HUES6 (cell line): Measurements from ENCODE around the gene AFF3.

Source experiments
- H3K27ac ChIP-seq: 2 replicates; pipeline ENCODE4 v1.7.0; 2013; ENCODE audit warnings: low read depth, mild to moderate bottlenecking, low read length, inconsistent platforms
- H3K27me3 ChIP-seq: 2 replicates; pipeline ENCODE4 v1.6.1; 2013; ENCODE audit warnings: low read length; ENCODE audit not compliant: control insufficient read depth, insufficient read depth
- H3K36me3 ChIP-seq: 2 replicates; pipeline ENCODE4 v1.6.1; 2013; ENCODE audit warnings: low read length; ENCODE audit not compliant: control insufficient read depth, insufficient read depth
- H3K4me1 ChIP-seq: 2 replicates; pipeline ENCODE4 v1.6.1; 2013; ENCODE audit warnings: low read length; ENCODE audit not compliant: control insufficient read depth, insufficient read depth
- H3K4me3 ChIP-seq: 2 replicates; pipeline ENCODE4 v1.5.1; 2013; ENCODE audit warnings: low read depth, low read length
- H3K9ac ChIP-seq: one replicate; pipeline ENCODE4 v1.6.1; 2013; ENCODE audit warnings: mild to moderate bottlenecking, low read length
- H3K9me3 ChIP-seq: 2 replicates; pipeline ENCODE4 v1.6.1; 2013; ENCODE audit warnings: low read depth, low read length; ENCODE audit not compliant: control insufficient read depth, insufficient read depth

AFF3 gene

GRCh38 chr2:99879481-99879880 lies 262.9 kb downstream of the AFF3 start:
- Histone ChIP-seq H3K9me3 (no peaks in the 10 kb centered on the region), H3K27me3 (no peaks in the 10 kb centered on the region), H3K27ac (no peak overlapping the region), H3K36me3 (no peaks in the 10 kb centered on the region), H3K9ac (no peak overlapping the region), H3K4me3 (no peak overlapping the region), H3K4me1 (peaks cover 9% of the 10 kb centered on the region; the same call in 1 of the 2 replicates)

- H3K4me1 ChIP-seq, result peaks cover 9% of the 10 kb centered on the region; the same call in 1 of the 2 replicates
- H3K27me3 ChIP-seq, result no peaks in the 10 kb centered on the region
Observed at GRCh38 chr2:99878581-99879350, 263.6 kb downstream of the AFF3 start.

GRCh38 chr2:99877963-99878362 lies 264.4 kb downstream of the AFF3 start:
- Histone ChIP-seq H3K4me3 (no peak overlapping the region), H3K9me3 (no peaks in the 10 kb centered on the region), H3K9ac (no peak overlapping the region), H3K27me3 (no peaks in the 10 kb centered on the region), H3K27ac (no peak overlapping the region), H3K4me1 (peaks cover 9% of the 10 kb centered on the region; the same call in 1 of the 2 replicates), H3K36me3 (no peaks in the 10 kb centered on the region)

More at GRCh38 chr2:99878581-99879350, 263.6 kb downstream of the AFF3 start:
- H3K4me3 ChIP-seq, result no peak overlapping the region
- no peak overlapping the region for H3K27ac ChIP-seq
- no peaks in the 10 kb centered on the region for H3K36me3 ChIP-seq
- H3K9me3 ChIP-seq, result no peaks in the 10 kb centered on the region
- no peak overlapping the region for H3K9ac ChIP-seq

GRCh38 chr2:99876956-99877355 lies 265.4 kb downstream of the AFF3 start:
- no peak overlapping the region for H3K4me3 ChIP-seq
- no peak overlapping the region for H3K27ac ChIP-seq
- H3K4me1 ChIP-seq, result peaks cover 2% of the 10 kb centered on the region; the same call in 1 of the 2 replicates

GRCh38 chr2:99875627-99876201 lies 266.7 kb downstream of the AFF3 start:
- Histone ChIP-seq H3K9me3 (no peaks in the 10 kb centered on the region), H3K4me1 (no peaks in the 10 kb centered on the region), H3K27me3 (no peaks in the 10 kb centered on the region), H3K27ac (no peak overlapping the region), H3K9ac (no peak overlapping the region), H3K4me3 (no peak overlapping the region), H3K36me3 (no peaks in the 10 kb centered on the region)

More at GRCh38 chr2:99876956-99877355, 265.4 kb downstream of the AFF3 start:
- Histone ChIP-seq H3K36me3 (no peaks in the 10 kb centered on the region), H3K9ac (no peak overlapping the region), H3K27me3 (no peaks in the 10 kb centered on the region), H3K9me3 (no peaks in the 10 kb centered on the region)

GRCh38 chr2:99868260-99868659 lies 274.1 kb downstream of the AFF3 start:
- Histone ChIP-seq H3K36me3 (no peaks in the 10 kb centered on the region), H3K9me3 (no peaks in the 10 kb centered on the region), H3K9ac (no peak overlapping the region), H3K4me3 (no peak overlapping the region), H3K27ac (no peak overlapping the region), H3K4me1 (no peaks in the 10 kb centered on the region), H3K27me3 (no peaks in the 10 kb centered on the region)

GRCh38 chr2:99867770-99868169 lies 274.6 kb downstream of the AFF3 start:
- Histone ChIP-seq H3K9ac (no peak overlapping the region), H3K36me3 (no peaks in the 10 kb centered on the region), H3K9me3 (no peaks in the 10 kb centered on the region), H3K27me3 (no peaks in the 10 kb centered on the region), H3K27ac (no peak overlapping the region), H3K4me1 (no peaks in the 10 kb centered on the region), H3K4me3 (no peak overlapping the region)

GRCh38 chr2:99865818-99866676 lies 276.3 kb downstream of the AFF3 start:
- Histone ChIP-seq H3K4me1 (no peaks in the 10 kb centered on the region), H3K9me3 (no peaks in the 10 kb centered on the region), H3K4me3 (no peak overlapping the region), H3K27ac (no peak overlapping the region), H3K36me3 (no peaks in the 10 kb centered on the region), H3K9ac (no peak overlapping the region), H3K27me3 (no peaks in the 10 kb centered on the region)

- Histone ChIP-seq H3K9me3 (no peaks in the 10 kb centered on the region), H3K9ac (no peak overlapping the region), H3K4me1 (no peaks in the 10 kb centered on the region), H3K27ac (no peak overlapping the region), H3K4me3 (no peak overlapping the region), H3K36me3 (no peaks in the 10 kb centered on the region), H3K27me3 (no peaks in the 10 kb centered on the region)
Observed at GRCh38 chr2:99864561-99865553, 277.5 kb downstream of the AFF3 start.

GRCh38 chr2:99863903-99864270 lies 278.5 kb downstream of the AFF3 start:
- Histone ChIP-seq H3K27ac (no peak overlapping the region), H3K4me3 (no peak overlapping the region)

More at GRCh38 chr2:99863903-99864270, 278.5 kb downstream of the AFF3 start:
- no peaks in the 10 kb centered on the region for H3K9me3 ChIP-seq
- H3K4me1 ChIP-seq, result no peaks in the 10 kb centered on the region
- H3K9ac ChIP-seq, result no peak overlapping the region
- no peaks in the 10 kb centered on the region for H3K27me3 ChIP-seq
- no peaks in the 10 kb centered on the region for H3K36me3 ChIP-seq
